Measurements from ENCODE around the gene ADAM15. TPM values are rescaled to one million over a fixed set of nuclear protein-coding genes. Genes with fewer than 3 reads are reported as not detected.

The ADAM15 gene
- total and polyA plus RNA-seq, 2 donors (not counting 3 experiments of a cell fraction or from before 2014, with no cell fraction given): 295 to 299 TPM

DNA sequence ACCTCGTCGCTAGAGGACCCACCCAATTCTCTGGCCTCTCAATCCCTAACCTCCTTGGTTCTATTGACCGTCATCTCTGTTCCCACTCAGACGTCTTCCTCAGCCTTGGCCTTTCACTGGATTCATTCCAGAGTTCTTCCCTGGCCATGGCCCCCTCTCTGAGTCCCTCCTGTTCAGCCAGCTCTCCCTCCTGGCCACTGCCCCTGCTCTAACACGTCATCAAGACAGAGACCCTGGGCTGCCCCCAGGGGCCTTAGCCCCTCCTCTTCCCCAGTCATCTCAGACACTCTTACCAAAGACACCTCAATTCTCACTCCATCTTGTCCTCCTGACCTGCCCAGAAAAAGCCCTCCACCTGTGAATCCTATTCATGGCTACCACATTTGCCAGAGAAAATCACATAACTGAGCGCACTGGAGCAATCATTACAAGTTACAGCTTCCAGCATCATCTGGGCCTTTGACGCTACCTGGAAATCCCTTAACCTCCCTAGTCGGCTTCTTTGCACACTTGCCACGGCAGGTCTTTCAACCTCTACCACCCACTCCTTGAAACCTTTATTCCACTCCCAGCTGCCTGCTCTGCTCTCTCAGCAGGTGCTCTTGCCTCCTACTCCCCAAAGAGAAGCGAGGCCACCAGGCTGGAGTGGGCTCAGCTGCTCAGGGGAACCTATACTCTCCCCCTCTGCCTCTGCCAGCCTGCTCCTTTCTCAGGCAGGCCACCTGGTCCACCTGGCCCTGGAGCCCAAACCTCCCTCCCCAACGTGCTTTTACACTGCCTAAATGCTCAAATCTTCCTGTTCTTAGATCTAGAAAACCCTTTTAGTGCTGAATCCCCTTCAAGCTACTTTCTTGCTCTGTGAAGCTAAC, 31.5 kb upstream of the ADAM15 start:
- DNase-seq (ENCODE audit: low read depth, low spot score) (no peak), FAIRE-seq (no peak)
- ChIA-PET POLR2A (interaction anchor here (0.6 kb wide), 1 partner anchor 9 kb away, joined by 6 read pairs; no protein-coding TSS in a partner anchor), CTCF (interaction anchor here (1.1 to 2.4 kb wide), 8 partner anchors 19 to 460 kb away, joined by 3 to 16 read pairs (median 4); partner anchors contain the start of genes LENEP and PMVK)
- TF ChIP-seq POLR2AphosphoS5 (IDR thresholded peaks at IDR 0.05; ENCODE audit: insufficient read depth, low read depth, low read length) (no peak), EZH2 (IDR thresholded peaks at IDR 0.05; ENCODE audit: borderline replicate concordance, low read depth, low read length, severe bottlenecking) (no peak), POLR2A (IDR thresholded peaks at IDR 0.05; ENCODE audit: low read depth, low read length) (no peak), JUN (IDR thresholded peaks at IDR 0.05; ENCODE audit: borderline replicate concordance, insufficient read depth, insufficient read length, low read depth) (no peak), GATA2 (IDR thresholded peaks at IDR 0.05; ENCODE audit: insufficient read depth, insufficient read length, low read depth, low read length) (no peak), MYC (IDR thresholded peaks at IDR 0.05; ENCODE audit: low read depth, low read length) (no peak), FOS (IDR thresholded peaks at IDR 0.05; ENCODE audit: borderline replicate concordance, insufficient read depth, low read length) (no peak)
- TF ChIP-seq, protein P1, sequence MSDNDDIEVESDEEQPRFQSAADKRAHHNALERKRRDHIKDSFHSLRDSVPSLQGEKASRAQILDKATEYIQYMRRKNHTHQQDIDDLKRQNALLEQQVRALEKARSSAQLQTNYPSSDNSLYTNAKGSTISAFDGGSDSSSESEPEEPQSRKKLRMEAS (IDR thresholded peaks at IDR 0.05; ENCODE audit: insufficient read depth, insufficient read length): no peak
- TF ChIP-seq, protein P2, sequence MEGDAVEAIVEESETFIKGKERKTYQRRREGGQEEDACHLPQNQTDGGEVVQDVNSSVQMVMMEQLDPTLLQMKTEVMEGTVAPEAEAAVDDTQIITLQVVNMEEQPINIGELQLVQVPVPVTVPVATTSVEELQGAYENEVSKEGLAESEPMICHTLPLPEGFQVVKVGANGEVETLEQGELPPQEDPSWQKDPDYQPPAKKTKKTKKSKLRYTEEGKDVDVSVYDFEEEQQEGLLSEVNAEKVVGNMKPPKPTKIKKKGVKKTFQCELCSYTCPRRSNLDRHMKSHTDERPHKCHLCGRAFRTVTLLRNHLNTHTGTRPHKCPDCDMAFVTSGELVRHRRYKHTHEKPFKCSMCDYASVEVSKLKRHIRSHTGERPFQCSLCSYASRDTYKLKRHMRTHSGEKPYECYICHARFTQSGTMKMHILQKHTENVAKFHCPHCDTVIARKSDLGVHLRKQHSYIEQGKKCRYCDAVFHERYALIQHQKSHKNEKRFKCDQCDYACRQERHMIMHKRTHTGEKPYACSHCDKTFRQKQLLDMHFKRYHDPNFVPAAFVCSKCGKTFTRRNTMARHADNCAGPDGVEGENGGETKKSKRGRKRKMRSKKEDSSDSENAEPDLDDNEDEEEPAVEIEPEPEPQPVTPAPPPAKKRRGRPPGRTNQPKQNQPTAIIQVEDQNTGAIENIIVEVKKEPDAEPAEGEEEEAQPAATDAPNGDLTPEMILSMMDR (IDR thresholded peaks at IDR 0.05; ENCODE audit: extremely low read depth in 1 of 2, insufficient read depth in 1 of 2, low read depth in 1 of 2, low read length in 2 of 2): no peak
- Histone ChIP-seq H3K4me2 (ENCODE audit: insufficient read depth, low read length) (no peak overlapping the region), H4K20me1 (replicated peaks; ENCODE audit: control insufficient read depth, extremely low read depth, insufficient read depth, low read length) (no peaks in the 10 kb centered on the region), H3K36me3 (ENCODE audit: control insufficient read depth in 2 of 2, extremely low read depth in 1 of 2, insufficient read depth in 2 of 2, low read length in 2 of 2) (peaks cover 0 to 18% of the 10 kb centered on the region in 2 experiments), H3K4me1 (ENCODE audit: control insufficient read depth, extremely low read depth, insufficient read depth, low read length) (peaks cover 9% of the 10 kb centered on the region), H3K27ac (ENCODE audit: insufficient read depth, low read depth, low read length) (no peak overlapping the region), H2AFZ (ENCODE audit: low read depth, low read length) (no peak overlapping the region), H3K4me3 (replicated peaks in 1 of 3; ENCODE audit: insufficient read depth in 1 of 3, low read depth in 1 of 3, low read length in 3 of 3) (no peak overlapping the region), H3K9ac (replicated peaks; ENCODE audit: extremely low read depth, insufficient read depth, low read length) (no peak overlapping the region), H3K27me3 (ENCODE audit: control insufficient read depth in 2 of 2, insufficient read depth in 2 of 2, low read length in 2 of 2) (no peaks in the 10 kb centered on the region), H3K9me3 (replicated peaks; ENCODE audit: control insufficient read depth, insufficient read depth, low read length) (no peaks in the 10 kb centered on the region), H3K79me2 (ENCODE audit: control insufficient read depth, insufficient read depth, low read length) (no peaks in the 10 kb centered on the region), H3K9me1 (replicated peaks; ENCODE audit: control insufficient read depth, extremely low read depth, insufficient read depth, low read length) (no peaks in the 10 kb centered on the region)
- dilution Hi-C loops (cut with MboI; ENCODE audit: extremely low pct_ligation_motif_present, low sequenced_read_pairs): no loop called here
- intact Hi-C loops (cut with micrococcal nuclease): loop anchor here (5.0 kb wide), 1 partner anchor 462 kb away; the partner anchor contains the start of gene UBE2Q1
- no TSS peak for BruUV-seq (replicated peaks)

All from endothelial cell of umbilical vein (primary cell).